Right lobe of liver (tissue), 6 donors: ENCODE data around the gene CYP11A1. TPM values are rescaled to one million over a fixed set of nuclear protein-coding genes. Genes with fewer than 3 reads are reported as not detected.
A peak's percentile ranks its signal among the peaks of the same experiment; 100 is the strongest.

Experiments used
- ATAC-seq, 4 donors: fragments of 200-7000 bp; cut with Tn5 transposase; one replicate each; pipeline ENCODE4 v1.9.1; 2020; ENCODE audit warnings: mild to moderate bottlenecking in 4 of 4, moderate library complexity in 4 of 4
- DNase-seq, 3 donors: peaks; one replicate each; pipeline ENCODE4 v3.0.0-alpha.2; 2020
- H3K27ac ChIP-seq, 3 donors: fragments of 200-600 bp; one replicate each; pipeline ENCODE4 v1.8.0; 2022
- H3K27me3 ChIP-seq, 2 donors: fragments of 200-600 bp; one replicate each; pipeline ENCODE4 v1.8.0; 2022
- H3K36me3 ChIP-seq, 4 donors: fragments of 200-600 bp; sonication (generic) in 1 of 4; one replicate each; pipeline versions ENCODE4 v1.5.1 to v1.8.0; 2017 to 2022; ENCODE audit warnings: control low read depth in 1 of 4
- H3K4me1 ChIP-seq, 4 donors: fragments of 200-600 bp; sonication (generic) in 1 of 4; one replicate each; pipeline versions ENCODE4 v1.5.1 to v1.8.0; 2017 to 2022; ENCODE audit warnings: control low read depth in 1 of 4
- H3K4me3 ChIP-seq, 3 donors: fragments of 200-600 bp; one replicate each; pipeline ENCODE4 v1.8.0; 2022
- H3K9me3 ChIP-seq, 4 donors: fragments of 200-600 bp; sonication (generic) in 1 of 4; one replicate each; pipeline versions ENCODE4 v1.5.1 to v1.8.0; 2017 to 2022; ENCODE audit warnings: control low read depth in 1 of 4
- CTCF ChIP-seq, 4 donors: fragments of 200-600 bp in 3 of 4; fragments of 450-650 bp in 1 of 4; IDR thresholded peaks; one replicate each; pipeline versions ENCODE4 v1.5.1 to v1.8.0; 2016 to 2022; ENCODE audit warnings: antibody characterized with exemption in 4 of 4, mild to moderate bottlenecking in 2 of 4
- POLR2A ChIP-seq: fragments of 450-650 bp; IDR thresholded peaks from one replicate; pipeline ENCODE4 v1.6.1; 2017; ENCODE audit warnings: antibody characterized with exemption, mild to moderate bottlenecking
- WGBS: methylation state at CpG from one replicate; pipeline ENCODE4 v1.1.6; 2018; ENCODE audit warnings: low coverage, low lambda C conversion rate; ENCODE audit not compliant: insufficient coverage; ENCODE audit errors: missing lambda C conversion rate; 5-methylcytosine and 5-hydroxymethylcytosine counted together
- intact Hi-C, 2 donors: fragments of 100-400 bp; cut with DNase I; formaldehyde crosslinking; loops; one replicate each; pipeline versions ENCODE4 v1.11.2 to v1.14.1; 2022
- total RNA-seq, 6 experiments: library from RNA; depleted of rRNA in 2 of 6; stranded (reverse); fragments of >200 nt in 2 of 6; fragmentation: NEBNext Ultra II Directional in 3 of 6; extraction: Animal tissue kit (Norgen Biotek cat#: 25700) in 3 of 6; gene quantifications; one replicate each; pipeline versions ENCODE4 v1.1.0 to v1.2.4, GENCODE V29; 2016 to 2023
- donor health status: DM: no; HTN: yes; CAD: no.
- donor health status: DM: no; HTN: no; CAD: no.
- donor health status: DM: no; HTN: no; CAD: no.
- donor health status: DM: no; HTN: yes; CAD: no.
- donor health status: DM: no; HTN: yes; CAD: no.

Gene CYP11A1
- total RNA-seq, 6 experiments from 2014 or later: 2.5 to 6.4 (median 2.8) TPM

DNA sequence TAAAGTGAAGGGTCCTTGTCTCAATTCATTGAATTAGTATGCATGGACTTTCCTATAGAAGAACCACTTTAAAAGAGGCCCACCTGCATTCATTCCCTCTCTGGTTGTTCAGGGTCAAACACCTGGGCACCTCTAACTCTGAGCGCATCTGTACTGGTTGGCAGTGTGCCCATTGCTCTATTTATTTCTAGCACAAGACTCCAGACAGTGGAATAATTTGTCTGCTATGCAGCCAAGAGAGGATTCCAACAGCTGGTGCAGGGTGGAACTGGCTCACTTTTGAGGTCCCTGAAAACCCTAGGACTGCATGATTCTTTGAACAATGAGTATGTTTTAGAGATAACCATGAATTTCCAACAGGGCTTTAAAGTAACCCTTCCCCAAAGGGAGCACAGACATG, 73.4 kb downstream of the CYP11A1 start:
- H3K9me3 ChIP-seq: no peaks in the 10 kb centered on the region
- no peak for TF ChIP-seq POLR2A
- TF ChIP-seq CTCF (IDR thresholded peaks at IDR 0.05): no peak
- no peak overlapping the region for H3K4me3 ChIP-seq
- WGBS: 50% methylated on average over 1 of the region's 1 CpG
- no peaks in the 10 kb centered on the region for H3K27me3 ChIP-seq
- DNase-seq: no peak
- intact Hi-C loops: no loop called here
- ATAC-seq: no peak
- H3K27ac ChIP-seq: no peak overlapping the region
- H3K36me3 ChIP-seq: no peaks in the 10 kb centered on the region
- H3K4me1 ChIP-seq: no peaks in the 10 kb centered on the region

DNA sequence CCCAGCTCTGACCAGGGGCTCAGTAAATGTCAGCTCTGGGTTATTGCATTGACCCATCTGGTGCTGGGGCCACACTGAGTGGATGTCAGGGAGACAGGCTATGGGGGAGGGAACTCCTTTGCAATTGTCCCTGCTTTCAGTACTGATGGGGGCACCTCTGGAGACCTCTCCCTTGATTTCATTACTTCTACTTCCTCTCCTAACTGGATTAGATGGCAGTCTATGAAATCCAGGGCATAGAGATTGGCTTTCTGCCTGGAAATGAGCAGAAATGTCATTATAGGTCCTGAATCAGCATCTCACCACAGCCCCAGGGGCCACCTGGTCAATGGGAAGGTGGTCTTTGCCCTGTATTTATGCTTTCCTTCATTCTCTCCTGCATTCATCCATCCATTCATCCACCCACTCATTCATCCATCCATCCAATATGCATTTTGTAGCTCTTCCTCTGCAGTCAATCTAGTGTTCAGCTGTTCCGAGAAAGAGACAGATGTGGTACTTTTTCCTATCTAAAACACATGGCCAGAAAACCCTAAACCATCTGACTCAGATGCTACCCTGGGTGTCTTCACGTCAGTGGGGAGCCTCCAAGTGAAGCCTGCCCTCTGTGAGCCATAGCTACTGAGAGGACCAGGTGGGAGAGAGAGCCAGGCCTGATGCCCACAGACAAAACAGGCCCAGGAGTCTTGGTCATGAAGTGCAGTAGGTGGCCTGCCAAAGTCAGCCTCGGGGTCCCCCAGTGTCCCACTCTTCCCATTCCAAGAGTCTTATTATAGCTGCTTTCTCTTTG, 74.2 kb downstream of the CYP11A1 start:
- no peak overlapping the region for H3K27ac ChIP-seq
- intact Hi-C loops: no loop called here
- no peaks in the 10 kb centered on the region for H3K27me3 ChIP-seq
- TF ChIP-seq POLR2A (no peak), CTCF (IDR thresholded peaks at IDR 0.05) (no peak)
- no peaks in the 10 kb centered on the region for H3K9me3 ChIP-seq
- no peak for ATAC-seq
- no peak for DNase-seq
- 37% methylated on average over 3 of the region's 3 CpGs for WGBS
- H3K36me3 ChIP-seq: no peaks in the 10 kb centered on the region
- H3K4me1 ChIP-seq: no peaks in the 10 kb centered on the region
- no peak overlapping the region for H3K4me3 ChIP-seq

DNA sequence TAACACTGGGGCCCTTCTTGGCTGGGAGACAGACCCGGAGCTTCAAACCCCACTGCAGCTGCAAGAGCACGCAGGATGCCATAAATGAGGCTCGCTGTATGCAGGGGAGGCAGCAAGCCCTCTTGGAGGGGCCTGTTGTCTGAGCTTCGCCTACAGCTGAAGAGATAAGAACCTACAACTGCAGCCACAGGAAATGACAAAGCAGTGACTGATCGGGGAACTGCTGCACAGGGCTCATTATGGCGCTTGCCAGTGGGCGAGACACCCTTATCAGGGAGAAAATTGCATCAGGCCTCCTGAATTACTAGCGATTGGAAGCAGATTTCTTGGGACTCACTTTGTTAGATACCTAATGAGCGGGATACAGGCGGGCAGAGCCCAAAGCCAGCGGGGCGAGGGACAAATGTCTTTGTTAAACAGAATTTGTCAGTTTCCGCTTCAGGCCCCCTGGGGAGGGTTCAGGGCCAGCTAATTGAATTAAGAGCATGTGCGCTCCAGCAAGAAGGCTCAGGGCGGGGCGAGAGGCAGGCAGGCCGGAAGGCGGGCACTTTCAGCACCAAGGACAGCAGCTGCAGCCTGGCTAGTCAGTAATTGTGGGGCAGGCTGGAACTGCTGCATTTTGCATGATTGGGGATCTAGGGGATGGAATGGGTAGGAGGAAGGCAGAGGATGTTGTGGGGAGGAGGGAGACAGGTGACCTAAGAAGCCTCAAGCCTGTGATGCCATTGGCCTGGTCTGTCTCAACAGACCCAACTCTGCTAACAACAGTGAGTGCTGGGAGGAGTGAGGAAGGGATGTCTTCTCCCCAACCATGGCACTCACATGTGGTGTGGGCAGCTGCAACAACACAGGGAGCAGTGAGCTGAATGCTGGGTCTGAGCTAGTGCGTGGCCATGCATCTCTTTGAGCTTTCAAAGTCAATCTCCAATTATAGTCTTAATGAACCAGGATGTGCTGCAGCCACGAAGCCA, 76.1 kb downstream of the CYP11A1 start:
- ATAC-seq: peak; percentile 72 to 90 (median 78)
- no peaks in the 10 kb centered on the region for H3K4me1 ChIP-seq
- intact Hi-C loops: no loop called here
- DNase-seq: peak; percentile 65 to 82 (median 71)
- TF ChIP-seq CTCF (IDR thresholded peaks at IDR 0.05): no peak
- no peak for TF ChIP-seq POLR2A
- no peaks in the 10 kb centered on the region for H3K36me3 ChIP-seq
- H3K4me3 ChIP-seq: no peak overlapping the region
- no peak overlapping the region for H3K27ac ChIP-seq
- no peaks in the 10 kb centered on the region for H3K9me3 ChIP-seq
- 9% methylated on average over 14 of the region's 20 CpGs for WGBS
- H3K27me3 ChIP-seq: no peaks in the 10 kb centered on the region

GRCh38 chr15:74290645-74291044, 76.8 kb downstream of the CYP11A1 start:
- no peak for TF ChIP-seq POLR2A
- TF ChIP-seq CTCF (IDR thresholded peaks at IDR 0.05): no peak
- H3K4me3 ChIP-seq: no peak overlapping the region

More at GRCh38 chr15:74290645-74291044, 76.8 kb downstream of the CYP11A1 start:
- no peaks in the 10 kb centered on the region for H3K4me1 ChIP-seq
- H3K27ac ChIP-seq: no peak overlapping the region
- no peaks in the 10 kb centered on the region for H3K9me3 ChIP-seq
- H3K27me3 ChIP-seq: no peaks in the 10 kb centered on the region
- intact Hi-C loops: no loop called here
- ATAC-seq (no peak), DNase-seq (no peak)
- H3K36me3 ChIP-seq: no peaks in the 10 kb centered on the region
